HL-60 (cell line): ENCODE data around the gene WDR33.

Experiments
- DNase-seq, 2 experiments: peaks; one replicate each; pipeline ENCODE4 v3.0.0-alpha.2; 2010 to 2020; ENCODE audit warnings: low read depth in 1 of 2, low spot score in 1 of 2
- H3K27ac ChIP-seq: fragments of 250-450 bp; sonication (Bioruptor Pico); replicated peaks from 2 replicates; pipeline ENCODE4 v1.5.1; 2020; ENCODE audit warnings: mild to moderate bottlenecking, moderate library complexity
- H3K27me3 ChIP-seq: fragments of 250-450 bp; sonication (Bioruptor Pico); 2 replicates; pipeline ENCODE4 v1.5.1; 2021; ENCODE audit warnings: mild to moderate bottlenecking, moderate library complexity; ENCODE audit not compliant: insufficient read depth, poor library complexity, severe bottlenecking
- H3K4me3 ChIP-seq: replicated peaks from 2 replicates; pipeline ENCODE4 v1.5.1; 2011; ENCODE audit warnings: mild to moderate bottlenecking, control low read depth, low read length; ENCODE audit not compliant: insufficient read depth
- CTCF ChIP-seq: IDR thresholded peaks from one replicate; pipeline ENCODE4 v1.5.1; 2011; ENCODE audit warnings: low read length, control low read depth, inconsistent platforms; ENCODE audit not compliant: insufficient read depth
- GABPA ChIP-seq: IDR thresholded peaks from 2 replicates; pipeline ENCODE4 v1.6.1; 2012; ENCODE audit warnings: low read depth
- POLR2AphosphoS5 ChIP-seq: IDR thresholded peaks from 2 replicates; pipeline ENCODE4 v1.6.1; 2012; ENCODE audit warnings: low read depth
- REST ChIP-seq: IDR thresholded peaks from 2 replicates; pipeline ENCODE4 v1.6.1; 2012; ENCODE audit warnings: low read depth; ENCODE audit not compliant: insufficient replicate concordance
- SPI1 ChIP-seq: IDR thresholded peaks from 2 replicates; pipeline ENCODE4 v1.6.1; 2012; ENCODE audit warnings: low read depth, mild to moderate bottlenecking, borderline replicate concordance

WDR33 gene

GRCh38 chr2:127778850-127779249 lies 32.1 kb downstream of the WDR33 start:
- no peaks in the 10 kb centered on the region for H3K27me3 ChIP-seq
- no peak overlapping the region for H3K4me3 ChIP-seq
- TF ChIP-seq GABPA (no peak), CTCF (no peak), SPI1 (no peak), REST (no peak)
- no peak overlapping the region for H3K27ac ChIP-seq
- no peak for DNase-seq

- TF ChIP-seq SPI1 (no peak), REST (no peak), POLR2AphosphoS5 (no peak), CTCF (no peak), GABPA (no peak)
Measured at GRCh38 chr2:127778447-127778846, 32.5 kb downstream of the WDR33 start.

GRCh38 chr2:127776122-127776780 lies 34.7 kb downstream of the WDR33 start:
- DNase-seq: no peak
- no peak for TF ChIP-seq CTCF
- TF ChIP-seq REST: no peak
- TF ChIP-seq POLR2AphosphoS5: no peak
- no peak for TF ChIP-seq SPI1
- TF ChIP-seq GABPA: no peak
- no peak overlapping the region for H3K27ac ChIP-seq
- no peak overlapping the region for H3K4me3 ChIP-seq
- no peaks in the 10 kb centered on the region for H3K27me3 ChIP-seq

More at GRCh38 chr2:127778447-127778846, 32.5 kb downstream of the WDR33 start:
- DNase-seq: no peak
- Histone ChIP-seq H3K4me3 (no peak overlapping the region), H3K27me3 (no peaks in the 10 kb centered on the region), H3K27ac (no peak overlapping the region)
